ENCODE measurements around the gene FDPS. TPM values are rescaled to one million over a fixed set of nuclear protein-coding genes. Genes with fewer than 3 reads are reported as not detected.

Gene FDPS
- total and polyA plus RNA-seq, 4 donors = 176 to 370 (median 249) TPM

DNA sequence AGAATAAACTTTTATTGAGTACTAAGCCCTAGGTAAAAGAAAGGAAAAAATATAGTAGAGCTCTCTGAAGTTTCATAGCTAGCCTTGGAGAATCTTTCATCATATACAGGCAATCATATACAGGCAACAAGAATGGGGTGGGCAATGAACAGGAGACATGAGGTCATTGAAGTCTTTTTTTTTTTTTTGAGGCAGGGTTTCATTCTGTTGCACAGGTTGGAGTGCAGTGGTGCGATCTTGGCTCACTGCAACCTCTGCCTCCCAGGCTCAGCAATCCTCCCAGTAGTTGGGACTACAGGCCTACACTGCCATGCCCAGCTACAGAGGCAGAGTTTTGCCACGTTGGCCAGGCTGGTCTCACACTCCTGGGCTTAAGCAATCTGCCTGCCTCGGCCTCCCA is 34.2 kb downstream of the FDPS start:
- no peak overlapping the region for H3K27ac ChIP-seq (ENCODE audit: low read depth in 1 of 2, low read length in 2 of 2)
- no peak overlapping the region for H3K9ac ChIP-seq (ENCODE audit: low read depth in 1 of 2, low read length in 2 of 2)
- H3K9me3 ChIP-seq (ENCODE audit: control insufficient read depth in 4 of 4, low read length in 3 of 4) = no peaks in the 10 kb centered on the region
- no peaks in the 10 kb centered on the region for H3K27me3 ChIP-seq (ENCODE audit: control insufficient read depth in 4 of 4, insufficient read depth in 4 of 4, low read length in 3 of 4)
- no peak overlapping the region for H3K4me3 ChIP-seq (ENCODE audit: low read depth in 1 of 3, low read length in 3 of 3)
- DNase-seq (ENCODE audit: low spot score) = no peak
- WGBS = 92% methylated on average over 3 of the region's 3 CpGs
- no peak for TF ChIP-seq HNF4G (IDR thresholded peaks at IDR 0.05)
- no peak for TF ChIP-seq GABPA (IDR thresholded peaks at IDR 0.05 in 1 of 2, conservative IDR thresholded peaks at IDR 0.05 in 1 of 2)
- TF ChIP-seq, protein P1, sequence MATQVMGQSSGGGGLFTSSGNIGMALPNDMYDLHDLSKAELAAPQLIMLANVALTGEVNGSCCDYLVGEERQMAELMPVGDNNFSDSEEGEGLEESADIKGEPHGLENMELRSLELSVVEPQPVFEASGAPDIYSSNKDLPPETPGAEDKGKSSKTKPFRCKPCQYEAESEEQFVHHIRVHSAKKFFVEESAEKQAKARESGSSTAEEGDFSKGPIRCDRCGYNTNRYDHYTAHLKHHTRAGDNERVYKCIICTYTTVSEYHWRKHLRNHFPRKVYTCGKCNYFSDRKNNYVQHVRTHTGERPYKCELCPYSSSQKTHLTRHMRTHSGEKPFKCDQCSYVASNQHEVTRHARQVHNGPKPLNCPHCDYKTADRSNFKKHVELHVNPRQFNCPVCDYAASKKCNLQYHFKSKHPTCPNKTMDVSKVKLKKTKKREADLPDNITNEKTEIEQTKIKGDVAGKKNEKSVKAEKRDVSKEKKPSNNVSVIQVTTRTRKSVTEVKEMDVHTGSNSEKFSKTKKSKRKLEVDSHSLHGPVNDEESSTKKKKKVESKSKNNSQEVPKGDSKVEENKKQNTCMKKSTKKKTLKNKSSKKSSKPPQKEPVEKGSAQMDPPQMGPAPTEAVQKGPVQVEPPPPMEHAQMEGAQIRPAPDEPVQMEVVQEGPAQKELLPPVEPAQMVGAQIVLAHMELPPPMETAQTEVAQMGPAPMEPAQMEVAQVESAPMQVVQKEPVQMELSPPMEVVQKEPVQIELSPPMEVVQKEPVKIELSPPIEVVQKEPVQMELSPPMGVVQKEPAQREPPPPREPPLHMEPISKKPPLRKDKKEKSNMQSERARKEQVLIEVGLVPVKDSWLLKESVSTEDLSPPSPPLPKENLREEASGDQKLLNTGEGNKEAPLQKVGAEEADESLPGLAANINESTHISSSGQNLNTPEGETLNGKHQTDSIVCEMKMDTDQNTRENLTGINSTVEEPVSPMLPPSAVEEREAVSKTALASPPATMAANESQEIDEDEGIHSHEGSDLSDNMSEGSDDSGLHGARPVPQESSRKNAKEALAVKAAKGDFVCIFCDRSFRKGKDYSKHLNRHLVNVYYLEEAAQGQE (IDR thresholded peaks at IDR 0.05) = no peak
- TF ChIP-seq, protein P2, sequence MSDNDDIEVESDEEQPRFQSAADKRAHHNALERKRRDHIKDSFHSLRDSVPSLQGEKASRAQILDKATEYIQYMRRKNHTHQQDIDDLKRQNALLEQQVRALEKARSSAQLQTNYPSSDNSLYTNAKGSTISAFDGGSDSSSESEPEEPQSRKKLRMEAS (IDR thresholded peaks at IDR 0.05) = no peak
- TF ChIP-seq TAF1 (conservative IDR thresholded peaks at IDR 0.05) = no peak
- TF ChIP-seq NR2F2 (IDR thresholded peaks at IDR 0.05) = no peak
- TF ChIP-seq, protein P3, sequence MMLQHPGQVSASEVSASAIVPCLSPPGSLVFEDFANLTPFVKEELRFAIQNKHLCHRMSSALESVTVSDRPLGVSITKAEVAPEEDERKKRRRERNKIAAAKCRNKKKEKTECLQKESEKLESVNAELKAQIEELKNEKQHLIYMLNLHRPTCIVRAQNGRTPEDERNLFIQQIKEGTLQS (IDR thresholded peaks at IDR 0.05) = no peak
- TF ChIP-seq, protein P4, sequence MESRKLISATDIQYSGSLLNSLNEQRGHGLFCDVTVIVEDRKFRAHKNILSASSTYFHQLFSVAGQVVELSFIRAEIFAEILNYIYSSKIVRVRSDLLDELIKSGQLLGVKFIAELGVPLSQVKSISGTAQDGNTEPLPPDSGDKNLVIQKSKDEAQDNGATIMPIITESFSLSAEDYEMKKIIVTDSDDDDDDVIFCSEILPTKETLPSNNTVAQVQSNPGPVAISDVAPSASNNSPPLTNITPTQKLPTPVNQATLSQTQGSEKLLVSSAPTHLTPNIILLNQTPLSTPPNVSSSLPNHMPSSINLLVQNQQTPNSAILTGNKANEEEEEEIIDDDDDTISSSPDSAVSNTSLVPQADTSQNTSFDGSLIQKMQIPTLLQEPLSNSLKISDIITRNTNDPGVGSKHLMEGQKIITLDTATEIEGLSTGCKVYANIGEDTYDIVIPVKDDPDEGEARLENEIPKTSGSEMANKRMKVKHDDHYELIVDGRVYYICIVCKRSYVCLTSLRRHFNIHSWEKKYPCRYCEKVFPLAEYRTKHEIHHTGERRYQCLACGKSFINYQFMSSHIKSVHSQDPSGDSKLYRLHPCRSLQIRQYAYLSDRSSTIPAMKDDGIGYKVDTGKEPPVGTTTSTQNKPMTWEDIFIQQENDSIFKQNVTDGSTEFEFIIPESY (IDR thresholded peaks at IDR 0.05) = no peak
- TF ChIP-seq RAD21 (IDR thresholded peaks at IDR 0.05) = no peak
- TF ChIP-seq, protein P5, sequence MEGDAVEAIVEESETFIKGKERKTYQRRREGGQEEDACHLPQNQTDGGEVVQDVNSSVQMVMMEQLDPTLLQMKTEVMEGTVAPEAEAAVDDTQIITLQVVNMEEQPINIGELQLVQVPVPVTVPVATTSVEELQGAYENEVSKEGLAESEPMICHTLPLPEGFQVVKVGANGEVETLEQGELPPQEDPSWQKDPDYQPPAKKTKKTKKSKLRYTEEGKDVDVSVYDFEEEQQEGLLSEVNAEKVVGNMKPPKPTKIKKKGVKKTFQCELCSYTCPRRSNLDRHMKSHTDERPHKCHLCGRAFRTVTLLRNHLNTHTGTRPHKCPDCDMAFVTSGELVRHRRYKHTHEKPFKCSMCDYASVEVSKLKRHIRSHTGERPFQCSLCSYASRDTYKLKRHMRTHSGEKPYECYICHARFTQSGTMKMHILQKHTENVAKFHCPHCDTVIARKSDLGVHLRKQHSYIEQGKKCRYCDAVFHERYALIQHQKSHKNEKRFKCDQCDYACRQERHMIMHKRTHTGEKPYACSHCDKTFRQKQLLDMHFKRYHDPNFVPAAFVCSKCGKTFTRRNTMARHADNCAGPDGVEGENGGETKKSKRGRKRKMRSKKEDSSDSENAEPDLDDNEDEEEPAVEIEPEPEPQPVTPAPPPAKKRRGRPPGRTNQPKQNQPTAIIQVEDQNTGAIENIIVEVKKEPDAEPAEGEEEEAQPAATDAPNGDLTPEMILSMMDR (IDR thresholded peaks at IDR 0.05; ENCODE audit: low read depth, low read length, missing input control) = no peak
- TF ChIP-seq FOXA2 (IDR thresholded peaks at IDR 0.05) = no peak
- no peaks in the 10 kb centered on the region for H3K4me1 ChIP-seq (ENCODE audit: control insufficient read depth in 4 of 4, insufficient read depth in 4 of 4, low read length in 3 of 4)
- H3K36me3 ChIP-seq (ENCODE audit: control insufficient read depth in 4 of 4, insufficient read depth in 3 of 4, low read depth in 1 of 4, low read length in 3 of 4) = peaks cover 12 to 81% (median 69%) of the 10 kb centered on the region in 4 donors

DNA sequence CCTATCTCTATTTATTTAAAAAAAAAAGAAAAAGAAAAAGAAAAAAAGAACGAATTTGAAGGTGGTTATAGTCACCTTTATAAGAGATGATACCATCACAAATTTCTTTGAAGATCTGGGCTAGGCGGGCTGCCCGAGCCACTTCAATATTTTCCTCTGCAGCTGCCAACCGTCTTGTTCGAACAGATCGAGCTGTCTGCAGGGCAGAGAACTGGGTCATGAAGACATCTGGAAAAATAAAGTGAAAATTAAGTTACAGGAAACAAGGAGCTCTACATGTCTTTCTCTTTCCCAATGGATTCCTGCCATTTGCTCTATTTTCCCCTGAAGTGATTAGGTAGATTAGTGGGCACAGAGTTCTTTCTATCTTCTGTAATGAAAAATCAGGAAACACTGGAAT is 44.0 kb downstream of the FDPS start:
- Histone ChIP-seq H3K27ac (ENCODE audit: low read depth in 1 of 2, low read length in 2 of 2) (no peak overlapping the region), H3K4me3 (ENCODE audit: low read depth in 1 of 3, low read length in 3 of 3) (no peak overlapping the region), H3K36me3 (ENCODE audit: control insufficient read depth in 4 of 4, insufficient read depth in 3 of 4, low read depth in 1 of 4, low read length in 3 of 4) (peaks cover 12 to 71% (median 56%) of the 10 kb centered on the region in 4 donors), H3K4me1 (ENCODE audit: control insufficient read depth in 4 of 4, insufficient read depth in 4 of 4, low read length in 3 of 4) (no peaks in the 10 kb centered on the region), H3K27me3 (ENCODE audit: control insufficient read depth in 4 of 4, insufficient read depth in 4 of 4, low read length in 3 of 4) (no peaks in the 10 kb centered on the region), H3K9ac (ENCODE audit: low read depth in 1 of 2, low read length in 2 of 2) (no peak overlapping the region), H3K9me3 (ENCODE audit: control insufficient read depth in 4 of 4, low read length in 3 of 4) (no peaks in the 10 kb centered on the region)
- 95% methylated on average over 6 of the region's 6 CpGs for WGBS
- no peak for TF ChIP-seq NR2F2 (IDR thresholded peaks at IDR 0.05)
- TF ChIP-seq, protein P5 (IDR thresholded peaks at IDR 0.05; ENCODE audit: low read depth, low read length, missing input control) = no peak
- no peak for TF ChIP-seq RXRA (IDR thresholded peaks at IDR 0.05)
- TF ChIP-seq FOXA1 (IDR thresholded peaks at IDR 0.05) = no peak
- TF ChIP-seq EGR1 (IDR thresholded peaks at IDR 0.05; ENCODE audit: low read depth in 2 of 2) = no peak
- TF ChIP-seq SP1 (IDR thresholded peaks at IDR 0.05) = no peak
- TF ChIP-seq, protein P3 (IDR thresholded peaks at IDR 0.05) = no peak
- no peak for TF ChIP-seq YY1 (IDR thresholded peaks at IDR 0.05)
- no peak for DNase-seq (ENCODE audit: low spot score)
